GM12892 (cell line): ENCODE results near the gene SYT5.

ENCODE experiments used
- POLR2A ChIP-seq: IDR thresholded peaks from 2 replicates; pipeline ENCODE4 v1.6.1; 2011; ENCODE audit warnings: low read depth, low read length, control low read depth
- POLR2AphosphoS5 ChIP-seq: IDR thresholded peaks from 2 replicates; pipeline ENCODE4 v1.6.1; 2011; ENCODE audit warnings: low read depth, low read length, control low read depth
- TAF1 ChIP-seq: IDR thresholded peaks from 2 replicates; pipeline ENCODE4 v1.6.1; 2011; ENCODE audit warnings: low read depth, mild to moderate bottlenecking, control low read depth, low read length, borderline replicate concordance

- TF ChIP-seq POLR2A (no peak), POLR2AphosphoS5 (no peak), TAF1 (no peak)
Measured at GRCh38 chr19:55152017-55152416, 28.1 kb downstream of the SYT5 start.
